ENCODE measurements around the gene PTPRQ. TPM values are rescaled to one million over a fixed set of nuclear protein-coding genes. Genes with fewer than 3 reads are reported as not detected.

PTPRQ gene
- total RNA-seq, 4 donors from 2014 or later, result 8.8 to 23.1 (median 11.2) TPM

GRCh38 chr12:80420075-80420474 is 24.0 kb upstream of the PTPRQ start:
- Histone ChIP-seq H3K27ac (no peak overlapping the region), H3K27me3 (no peaks in the 10 kb centered on the region), H3K4me3 (replicated peaks in 1 of 3) (no peak overlapping the region), H3K4me1 (no peaks in the 10 kb centered on the region), H3K9me3 (no peaks in the 10 kb centered on the region), H3K36me3 (no peaks in the 10 kb centered on the region)
- DNase-seq, result no peak
- intact Hi-C loops (cut with DNase I), result no loop called here
- no peak for TF ChIP-seq POLR2A (IDR thresholded peaks at IDR 0.05)
- TF ChIP-seq CTCF (IDR thresholded peaks at IDR 0.05), result no peak

GRCh38 chr12:80422550-80422949 is 21.5 kb upstream of the PTPRQ start:
- 28 to 36% methylated on average over 2 of the region's 2 CpGs for WGBS, 2 donors
- DNase-seq, result no peak
- H3K36me3 ChIP-seq, result no peaks in the 10 kb centered on the region
- intact Hi-C loops (cut with DNase I), result no loop called here
- no peaks in the 10 kb centered on the region for H3K4me1 ChIP-seq
- no peak overlapping the region for H3K27ac ChIP-seq
- H3K27me3 ChIP-seq, result no peaks in the 10 kb centered on the region
- TF ChIP-seq CTCF (IDR thresholded peaks at IDR 0.05) (no peak), POLR2A (IDR thresholded peaks at IDR 0.05) (no peak)
- no peaks in the 10 kb centered on the region for H3K9me3 ChIP-seq
- H3K4me3 ChIP-seq (replicated peaks in 1 of 3), result no peak overlapping the region

GRCh38 chr12:80432061-80432460 is 12.0 kb upstream of the PTPRQ start:
- Histone ChIP-seq H3K4me1 (no peaks in the 10 kb centered on the region), H3K4me3 (replicated peaks in 1 of 3) (no peak overlapping the region), H3K27me3 (no peaks in the 10 kb centered on the region), H3K36me3 (no peaks in the 10 kb centered on the region), H3K9me3 (no peaks in the 10 kb centered on the region), H3K27ac (no peak overlapping the region)
- TF ChIP-seq CTCF (IDR thresholded peaks at IDR 0.05) (no peak), POLR2A (IDR thresholded peaks at IDR 0.05) (no peak)
- intact Hi-C loops (cut with DNase I), result no loop called here
- WGBS, 2 donors, result 79 to 87% methylated on average over 2 of the region's 2 CpGs
- no peak for DNase-seq

- Histone ChIP-seq H3K27me3 (no peaks in the 10 kb centered on the region), H3K27ac (no peak overlapping the region), H3K9me3 (no peaks in the 10 kb centered on the region), H3K36me3 (no peaks in the 10 kb centered on the region), H3K4me1 (peaks cover 0 to 5% of the 10 kb centered on the region in 2 donors), H3K4me3 (replicated peaks in 1 of 3) (no peak overlapping the region)
- no peak for DNase-seq
- intact Hi-C loops (cut with DNase I), result no loop called here
- TF ChIP-seq POLR2A (IDR thresholded peaks at IDR 0.05), result no peak
- TF ChIP-seq CTCF (IDR thresholded peaks at IDR 0.05), result no peak
Observed at GRCh38 chr12:80441921-80442320, 2.1 kb upstream of the PTPRQ start.

- no peaks in the 10 kb centered on the region for H3K27me3 ChIP-seq
Observed at GRCh38 chr12:80442426-80443222, 1.4 kb upstream of the PTPRQ start.

More at GRCh38 chr12:80442426-80443222, 1.4 kb upstream of the PTPRQ start:
- no peaks in the 10 kb centered on the region for H3K9me3 ChIP-seq
- no peaks in the 10 kb centered on the region for H3K36me3 ChIP-seq
- WGBS, 2 donors, result 88 to 89% methylated on average over 7 of the region's 7 CpGs
- no peak for TF ChIP-seq CTCF (IDR thresholded peaks at IDR 0.05)
- no peak for TF ChIP-seq POLR2A (IDR thresholded peaks at IDR 0.05)
- H3K27ac ChIP-seq, result no peak overlapping the region
- no peak for DNase-seq
- no peak overlapping the region for H3K4me3 ChIP-seq (replicated peaks in 1 of 3)
- intact Hi-C loops (cut with DNase I), result no loop called here
- H3K4me1 ChIP-seq, result peaks cover 0 to 5% of the 10 kb centered on the region in 2 donors
